Fibroblast of pulmonary artery (primary cell): ENCODE results near the gene VSIG10L2.
"Not testable (repeated sequence)": the region's sequence is repeated elsewhere in the genome, so short reads cannot be mapped to it uniquely, and the experiment has no call there.

ENCODE experiments used
- DNase-seq: peaks from one replicate; pipeline ENCODE4 v3.0.0-alpha.2; 2010; ENCODE audit warnings: low read depth
- H3K4me3 ChIP-seq: replicated peaks from 2 replicates; pipeline ENCODE4 v1.5.1; 2011; ENCODE audit warnings: low read depth, mild to moderate bottlenecking, control low read depth, low read length, moderate library complexity
- TF ChIP-seq, protein P1 (sequence below): IDR thresholded peaks from 2 replicates; pipeline ENCODE4 v1.5.1; 2011; ENCODE audit warnings: mild to moderate bottlenecking, control low read depth, low read length, inconsistent platforms; ENCODE audit errors: missing control alignments

VSIG10L2 gene

DNA sequence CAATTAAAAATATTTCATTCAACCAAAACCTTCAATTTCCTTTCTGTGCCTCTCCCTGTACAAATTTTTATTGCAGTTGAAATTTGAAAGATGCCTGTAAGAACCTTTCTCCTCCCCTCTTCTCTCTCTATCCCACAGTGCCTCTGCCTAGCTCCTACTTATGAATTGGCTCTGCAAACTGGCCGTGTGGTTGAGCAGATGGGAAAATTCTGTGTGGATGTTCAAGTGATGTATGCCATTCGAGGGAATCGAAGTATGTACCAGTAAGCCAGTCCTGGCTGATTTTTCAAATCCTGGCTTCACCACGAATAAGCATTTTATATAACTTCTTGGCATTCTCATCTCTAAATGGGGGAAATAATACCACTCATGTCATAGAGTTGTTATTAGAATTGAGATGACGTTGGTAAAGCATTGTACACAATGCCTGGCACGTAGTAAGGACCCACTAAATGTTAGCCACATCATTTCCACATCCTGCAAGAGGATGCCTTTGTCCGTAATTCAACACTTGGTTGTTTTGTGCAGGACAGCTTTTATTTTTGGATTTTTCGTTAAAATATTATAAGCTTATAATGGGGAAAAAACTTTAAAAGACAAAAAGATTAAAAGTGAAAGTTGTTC is 35.5 kb upstream of the VSIG10L2 start:
- no peak for DNase-seq
- TF ChIP-seq, protein P1, sequence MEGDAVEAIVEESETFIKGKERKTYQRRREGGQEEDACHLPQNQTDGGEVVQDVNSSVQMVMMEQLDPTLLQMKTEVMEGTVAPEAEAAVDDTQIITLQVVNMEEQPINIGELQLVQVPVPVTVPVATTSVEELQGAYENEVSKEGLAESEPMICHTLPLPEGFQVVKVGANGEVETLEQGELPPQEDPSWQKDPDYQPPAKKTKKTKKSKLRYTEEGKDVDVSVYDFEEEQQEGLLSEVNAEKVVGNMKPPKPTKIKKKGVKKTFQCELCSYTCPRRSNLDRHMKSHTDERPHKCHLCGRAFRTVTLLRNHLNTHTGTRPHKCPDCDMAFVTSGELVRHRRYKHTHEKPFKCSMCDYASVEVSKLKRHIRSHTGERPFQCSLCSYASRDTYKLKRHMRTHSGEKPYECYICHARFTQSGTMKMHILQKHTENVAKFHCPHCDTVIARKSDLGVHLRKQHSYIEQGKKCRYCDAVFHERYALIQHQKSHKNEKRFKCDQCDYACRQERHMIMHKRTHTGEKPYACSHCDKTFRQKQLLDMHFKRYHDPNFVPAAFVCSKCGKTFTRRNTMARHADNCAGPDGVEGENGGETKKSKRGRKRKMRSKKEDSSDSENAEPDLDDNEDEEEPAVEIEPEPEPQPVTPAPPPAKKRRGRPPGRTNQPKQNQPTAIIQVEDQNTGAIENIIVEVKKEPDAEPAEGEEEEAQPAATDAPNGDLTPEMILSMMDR, result no peak

DNA sequence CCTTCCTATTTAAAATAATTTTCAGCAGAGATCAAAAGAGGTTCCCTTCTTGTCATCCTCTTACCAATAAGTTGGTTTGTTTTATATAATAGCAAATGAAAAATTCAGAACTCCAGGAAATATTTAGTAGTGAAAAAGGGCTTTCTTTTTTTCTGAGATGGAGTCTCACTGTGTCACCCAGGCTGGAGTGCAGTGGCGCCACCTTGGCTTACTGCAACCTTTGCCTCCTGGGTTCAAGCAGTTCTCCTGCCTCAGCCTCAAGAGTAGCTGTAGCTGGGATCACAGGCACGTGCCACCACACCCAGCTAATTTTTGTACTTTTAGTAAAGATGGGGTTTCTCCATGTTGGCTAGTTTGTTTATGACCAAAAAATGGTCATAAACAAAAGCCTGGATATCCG is 31.2 kb upstream of the VSIG10L2 start:
- not testable (repeated sequence) for DNase-seq

More for the DNA sequence above, 35.5 kb upstream of the VSIG10L2 start:
- no peak overlapping the region for H3K4me3 ChIP-seq

DNA sequence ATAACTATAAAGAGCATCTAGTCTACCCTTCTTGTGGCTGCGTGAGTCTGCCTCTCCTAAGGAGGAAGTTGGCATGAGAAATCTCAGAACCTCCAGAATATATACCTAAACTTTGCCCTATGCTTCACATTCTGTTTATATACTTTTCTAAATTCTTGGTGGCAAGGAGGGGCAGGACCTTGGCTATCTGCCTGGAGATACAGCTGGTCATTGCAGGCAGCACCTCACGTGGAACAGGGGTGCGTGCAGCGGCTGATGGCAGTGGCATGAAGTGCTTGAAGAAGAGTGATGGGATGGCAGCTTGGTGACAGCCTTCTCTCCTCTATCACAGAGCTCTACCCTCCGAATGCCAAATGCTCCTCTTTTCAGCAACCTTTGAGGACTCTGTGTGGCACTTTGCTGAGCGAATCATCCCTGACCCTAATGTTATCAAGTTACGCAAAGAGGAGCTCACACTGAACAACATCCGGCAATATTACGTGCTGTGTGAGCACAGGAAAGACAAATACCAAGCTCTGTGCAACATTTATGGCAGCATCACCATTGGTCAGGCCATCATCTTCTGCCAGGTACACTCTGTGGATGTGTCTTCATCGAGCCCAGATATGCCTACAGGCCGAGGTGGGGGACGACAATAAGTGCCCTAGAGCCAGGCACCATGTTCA is 29.0 kb upstream of the VSIG10L2 start:
- H3K4me3 ChIP-seq, result no peak overlapping the region
- TF ChIP-seq, protein P1, result no peak
- no peak for DNase-seq

More for the DNA sequence above, 31.2 kb upstream of the VSIG10L2 start:
- not testable (repeated sequence) for H3K4me3 ChIP-seq

DNA sequence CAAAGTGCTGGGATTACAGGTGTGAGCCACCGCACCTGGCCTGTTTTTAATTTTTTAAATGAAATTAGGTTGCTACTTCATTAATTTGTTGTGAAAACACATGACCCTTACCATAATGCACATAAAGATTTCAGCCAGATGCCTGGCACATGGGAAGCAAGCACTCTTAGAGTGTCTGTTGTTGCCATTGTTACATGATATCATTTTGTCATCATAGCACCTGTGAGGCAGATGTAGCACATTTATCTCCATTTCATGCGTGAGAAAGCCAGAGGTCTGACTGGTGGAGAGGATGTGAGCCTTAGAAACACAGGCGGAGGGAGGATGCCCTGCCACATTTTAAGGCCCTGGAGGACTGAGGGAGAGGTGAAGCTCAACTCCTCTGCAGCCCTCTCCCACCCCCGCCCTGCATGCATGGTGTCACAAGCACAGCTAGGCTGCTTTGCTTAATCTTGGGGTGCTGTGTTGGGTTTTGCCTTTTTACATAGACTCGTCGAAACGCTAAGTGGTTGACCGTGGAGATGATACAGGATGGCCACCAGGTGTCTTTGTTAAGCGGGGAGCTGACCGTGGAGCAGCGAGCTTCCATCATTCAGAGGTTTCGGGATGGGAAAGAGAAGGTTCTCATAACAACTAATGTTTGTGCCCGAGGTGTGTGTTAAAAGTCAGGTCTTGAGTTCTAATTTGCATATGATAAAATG is 27.6 kb upstream of the VSIG10L2 start:
- H3K4me3 ChIP-seq, result no peak overlapping the region
- DNase-seq, result no peak
- TF ChIP-seq, protein P1, result no peak

DNA sequence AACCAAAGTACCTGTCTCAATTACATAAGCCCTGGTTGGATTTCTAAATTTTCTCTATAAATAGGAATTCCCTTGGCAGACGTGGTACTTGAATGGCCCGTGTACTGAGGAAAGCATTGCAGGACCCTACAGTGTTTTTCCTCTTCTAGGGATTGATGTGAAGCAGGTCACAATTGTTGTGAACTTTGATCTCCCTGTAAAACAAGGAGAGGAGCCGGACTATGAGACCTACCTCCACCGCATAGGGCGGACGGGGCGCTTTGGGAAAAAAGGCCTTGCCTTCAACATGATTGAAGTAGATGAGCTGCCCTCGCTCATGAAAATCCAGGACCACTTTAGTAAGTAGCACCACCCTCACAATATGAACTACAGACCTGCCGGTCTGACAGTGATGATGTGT is 24.8 kb upstream of the VSIG10L2 start:
- H3K4me3 ChIP-seq, result no peak overlapping the region
- TF ChIP-seq, protein P1, result no peak
- DNase-seq, result no peak

DNA sequence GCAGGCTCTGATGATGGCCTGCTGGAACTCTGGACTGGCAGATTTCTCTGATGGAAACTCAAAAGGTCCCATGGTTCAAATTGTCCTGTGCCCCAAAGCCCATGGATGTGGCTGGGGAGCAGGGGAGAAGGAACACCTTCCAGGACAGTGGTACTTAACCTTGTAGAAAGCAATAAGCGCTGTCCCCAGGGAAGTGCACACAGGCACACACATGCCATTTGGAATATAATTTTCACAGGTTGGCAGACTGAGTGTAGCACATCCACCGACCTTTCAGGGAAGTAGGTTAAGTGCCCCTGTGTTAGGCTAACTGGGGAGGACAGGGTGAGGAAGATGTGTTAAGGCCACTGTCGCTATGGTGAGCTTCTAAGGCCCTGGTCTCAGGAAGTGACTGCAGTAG is 23.7 kb upstream of the VSIG10L2 start:
- DNase-seq, result no peak
- TF ChIP-seq, protein P1, result no peak
- H3K4me3 ChIP-seq, result no peak overlapping the region

DNA sequence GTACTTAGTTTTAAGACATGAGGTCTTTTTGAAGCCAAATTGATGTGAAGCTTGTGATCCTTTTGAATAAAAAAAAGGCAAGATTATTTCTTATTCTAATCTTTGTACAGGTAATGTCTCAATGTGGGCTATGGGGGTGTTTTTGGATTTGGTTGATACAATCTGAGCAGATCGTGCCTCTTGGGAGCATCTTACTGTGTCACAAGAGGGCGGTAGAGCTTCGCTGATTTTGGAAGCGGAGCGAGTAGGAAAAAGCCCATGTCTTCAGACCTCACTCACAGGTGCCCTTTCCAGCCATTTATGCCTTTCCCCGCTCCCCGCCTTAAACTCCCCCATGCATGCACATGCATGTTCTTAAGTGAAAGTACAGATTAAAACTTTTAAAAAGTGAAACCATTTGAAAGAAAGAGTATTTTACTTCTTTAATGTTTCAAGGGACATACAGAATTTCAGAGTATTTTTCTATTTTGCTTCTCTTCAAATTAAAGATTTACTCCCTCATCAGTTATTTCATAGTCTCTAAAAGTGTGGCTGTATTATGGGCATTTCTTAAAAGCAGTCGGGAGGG is 22.7 kb upstream of the VSIG10L2 start:
- peak; percentile 78 for DNase-seq
- TF ChIP-seq, protein P1, result peak; percentile 92
- no peak overlapping the region for H3K4me3 ChIP-seq
